Posterior cingulate gyrus (tissue), 11 donors: ENCODE results near the gene GPR39.
"Not testable (repeated sequence)": the region's sequence is repeated elsewhere in the genome, so short reads cannot be mapped to it uniquely, and the experiment has no call there.

Source experiments
- DNase-seq, 10 donors: peaks; one replicate each; pipeline versions ENCODE4 v3.0.0 to v3.0.0-alpha.2; 2020 to 2021; ENCODE audit warnings: mixed read lengths in 3 of 10
- intact Hi-C: fragments of 100-400 bp; cut with DNase I; formaldehyde crosslinking; loops from one replicate; pipeline ENCODE4 v1.15.1; 2023

Gene GPR39

GRCh38 chr2:132416723-132417395 is at the start of gene GPR39:
GPR39 (plus strand) TSS chr2:132416805.
- peak in 1 of 10 donors; percentile 27 for DNase-seq
- intact Hi-C loops = no loop called here

DNA sequence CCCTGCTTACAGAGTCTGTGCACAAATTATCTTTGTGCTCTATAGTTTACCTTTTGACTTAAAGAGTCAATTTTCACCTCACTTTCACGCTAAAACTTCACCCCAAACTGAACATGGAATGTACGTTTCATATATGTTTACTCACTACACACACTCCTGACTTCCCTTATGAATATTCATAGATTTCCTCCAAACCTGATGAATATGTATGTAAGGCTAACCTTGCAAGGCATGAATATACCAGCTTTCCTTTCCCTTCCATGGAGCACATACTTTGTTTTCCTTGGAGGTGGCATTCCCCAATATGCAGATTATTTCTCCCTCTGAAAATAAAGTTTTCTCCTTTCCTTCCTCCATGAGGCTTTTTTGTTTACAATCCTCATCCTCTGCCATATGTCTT is 48.4 kb upstream of the GPR39 start:
- intact Hi-C loops = no loop called here

DNA sequence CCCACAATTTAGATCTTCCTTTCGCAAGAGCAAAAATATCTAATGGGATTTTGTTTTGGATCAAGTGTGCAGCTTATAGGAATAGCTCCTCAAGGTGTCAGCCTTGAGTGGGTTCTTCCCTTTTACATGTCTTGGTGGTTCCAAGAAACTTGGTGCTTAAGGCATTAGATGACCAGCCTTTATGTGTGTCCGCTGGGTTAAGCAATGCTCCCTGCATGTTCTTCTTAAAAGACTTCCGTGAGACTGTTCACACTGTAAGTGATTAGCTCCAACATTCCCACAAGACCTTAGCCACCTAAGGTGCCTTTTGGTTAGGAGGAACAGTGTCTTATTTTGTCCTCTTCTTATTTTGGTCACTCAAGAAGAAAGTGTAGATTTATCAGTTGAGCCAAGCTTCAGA is 44.3 kb upstream of the GPR39 start:
- intact Hi-C loops = no loop called here
- no peak for DNase-seq

More for the DNA sequence above, 48.4 kb upstream of the GPR39 start:
- no peak for DNase-seq

GRCh38 chr2:132373391-132374135 is 43.0 kb upstream of the GPR39 start:
- intact Hi-C loops = no loop called here
- no peak for DNase-seq

GRCh38 chr2:132374151-132374550 is 42.5 kb upstream of the GPR39 start:
- intact Hi-C loops = no loop called here
- no peak for DNase-seq

- DNase-seq = no peak
- intact Hi-C loops = no loop called here
Observed at GRCh38 chr2:132374551-132374950, 42.1 kb upstream of the GPR39 start.

DNA sequence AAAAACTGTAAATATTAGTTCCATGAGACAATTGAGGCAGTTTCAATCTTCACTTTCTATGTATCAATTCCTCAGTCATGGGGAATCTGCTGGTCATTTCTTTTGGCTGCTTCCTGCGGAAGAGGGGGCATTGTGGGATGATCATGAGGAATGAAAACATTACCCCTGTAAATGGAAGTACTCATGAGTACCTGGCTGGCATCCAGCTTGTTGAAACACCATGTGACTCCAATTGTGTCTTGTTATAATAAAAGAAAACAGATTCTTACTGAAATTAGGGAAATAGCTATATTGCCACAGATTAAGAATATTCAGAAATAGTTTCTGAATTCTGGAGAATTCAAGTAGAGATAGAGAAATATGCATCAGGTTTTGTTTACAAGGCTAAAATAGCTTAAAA is 41.6 kb upstream of the GPR39 start:
- no peak for DNase-seq
- intact Hi-C loops = no loop called here

GRCh38 chr2:132381376-132381775 is 35.2 kb upstream of the GPR39 start:
- intact Hi-C loops = no loop called here
- no peak for DNase-seq

DNA sequence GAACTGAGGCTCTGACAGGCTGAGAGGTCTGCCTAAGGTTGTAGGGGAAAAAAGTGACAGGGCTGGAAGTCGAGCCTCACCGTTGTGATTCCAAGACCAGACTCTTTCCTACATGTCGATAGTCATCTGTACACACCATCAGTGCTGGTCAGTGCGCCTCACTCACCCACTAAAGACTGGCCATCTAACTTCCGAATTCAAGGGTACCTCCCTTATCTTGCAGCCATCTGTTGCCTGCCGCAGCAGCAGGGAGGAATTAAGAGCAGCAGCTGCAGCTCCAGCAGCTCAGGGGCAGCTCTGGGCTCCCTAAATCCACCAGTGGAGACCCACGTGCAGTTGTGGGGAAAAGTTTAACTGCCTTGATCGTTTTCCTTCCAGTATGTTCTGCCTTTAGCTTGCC is 32.6 kb upstream of the GPR39 start:
- no peak for DNase-seq
- intact Hi-C loops = no loop called here

DNA sequence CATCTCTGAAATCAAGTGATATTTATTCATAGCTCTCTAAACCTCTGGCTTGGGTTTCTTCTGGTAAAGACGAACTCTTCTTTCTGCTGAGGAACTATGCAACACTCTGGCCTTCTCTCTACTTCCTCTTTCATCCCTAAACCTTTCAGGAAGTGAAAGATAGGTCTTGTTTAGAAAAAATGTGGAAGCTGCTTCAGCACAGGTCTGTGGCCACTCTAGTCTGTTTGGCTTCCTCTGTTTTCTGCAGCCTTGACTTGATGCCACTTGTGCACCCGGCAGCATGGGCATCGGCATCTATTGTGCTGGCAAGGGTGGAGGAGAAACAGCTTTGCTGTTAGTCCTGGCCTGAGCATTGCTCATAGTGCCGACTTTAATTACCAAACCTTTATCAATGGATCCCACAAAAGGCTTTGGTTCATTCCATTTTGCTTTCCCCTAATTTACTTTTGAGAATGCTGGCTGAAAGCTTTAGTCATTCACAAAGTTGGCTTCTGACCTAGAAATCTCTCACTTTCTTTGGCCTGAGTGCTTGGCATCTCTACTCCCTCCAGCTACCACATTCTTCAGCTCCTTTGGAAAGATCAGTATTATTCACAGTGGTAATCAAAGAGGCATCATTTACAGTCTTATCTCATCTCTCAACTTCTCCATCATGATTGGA is 32.0 kb upstream of the GPR39 start:
- intact Hi-C loops = no loop called here
- DNase-seq = peak in 2 of 10 donors; percentile 4 to 16

- intact Hi-C loops = no loop called here
- no peak for DNase-seq
Observed at GRCh38 chr2:132387126-132387525, 29.5 kb upstream of the GPR39 start.

DNA sequence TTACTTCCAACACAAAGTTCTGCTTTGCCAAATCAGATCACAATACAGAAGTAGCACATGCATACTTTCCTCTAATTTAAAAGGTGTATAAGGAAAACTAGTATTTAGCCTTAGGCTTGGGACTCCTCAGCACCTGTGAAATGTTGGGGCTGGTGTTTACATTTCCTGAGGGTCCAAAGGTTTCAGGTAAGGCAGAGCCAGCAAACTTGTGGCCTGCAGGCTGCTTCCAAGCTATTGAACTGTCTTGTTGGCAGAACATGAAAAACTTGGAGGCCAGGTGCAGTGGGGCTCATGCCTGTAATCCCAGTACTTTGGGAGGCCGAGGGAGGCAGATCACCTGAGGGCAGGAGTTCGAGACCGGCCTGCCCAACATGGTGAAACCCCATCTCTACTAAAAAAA is 26.5 kb upstream of the GPR39 start:
- intact Hi-C loops = no loop called here
- DNase-seq = no peak

- intact Hi-C loops = no loop called here
- DNase-seq = no peak
Observed at GRCh38 chr2:132391378-132391777, 25.2 kb upstream of the GPR39 start.

DNA sequence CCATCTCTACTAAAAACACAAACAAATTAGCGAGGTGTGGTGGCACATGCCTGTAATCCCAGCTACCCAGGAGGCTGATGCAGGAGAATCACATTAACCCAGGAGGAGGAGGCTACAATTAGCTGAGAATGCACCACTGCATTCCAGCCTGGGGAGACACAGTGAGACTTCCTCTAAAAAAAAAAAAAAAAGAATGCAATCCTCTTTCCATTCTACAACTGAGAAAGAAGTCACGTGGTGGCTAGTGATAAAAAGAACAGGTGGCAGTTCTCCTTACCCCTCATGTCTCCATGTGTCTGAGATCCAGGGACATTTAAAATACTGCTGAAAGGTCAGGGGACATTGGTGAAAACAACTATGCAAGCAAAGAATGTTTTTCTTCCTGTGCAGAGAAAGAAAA is 24.4 kb upstream of the GPR39 start:
- DNase-seq = no peak
- intact Hi-C loops = no loop called here

DNA sequence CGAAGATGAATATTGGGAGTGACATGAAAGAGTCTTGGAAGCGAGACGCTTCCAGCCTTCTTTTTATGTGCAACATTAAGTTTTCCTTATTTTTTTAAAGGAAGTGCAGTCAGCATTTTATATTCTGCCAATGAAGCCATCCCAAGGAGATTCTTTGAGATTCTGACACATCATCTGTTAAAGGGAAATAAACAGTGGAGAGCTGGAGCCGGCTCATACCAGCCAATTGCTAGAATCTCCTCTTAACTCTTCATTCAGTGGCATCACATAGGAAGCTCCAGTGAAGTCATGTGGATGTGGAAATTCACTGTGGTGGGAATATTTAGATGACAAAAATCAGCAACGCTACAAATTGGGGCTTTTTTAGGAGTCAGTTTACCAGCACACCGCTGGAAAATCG is 23.7 kb upstream of the GPR39 start:
- intact Hi-C loops = no loop called here
- no peak for DNase-seq

- intact Hi-C loops, DNase-seq: not testable (repeated sequence)
Observed at GRCh38 chr2:132397042-132397441, 19.6 kb upstream of the GPR39 start.

DNA sequence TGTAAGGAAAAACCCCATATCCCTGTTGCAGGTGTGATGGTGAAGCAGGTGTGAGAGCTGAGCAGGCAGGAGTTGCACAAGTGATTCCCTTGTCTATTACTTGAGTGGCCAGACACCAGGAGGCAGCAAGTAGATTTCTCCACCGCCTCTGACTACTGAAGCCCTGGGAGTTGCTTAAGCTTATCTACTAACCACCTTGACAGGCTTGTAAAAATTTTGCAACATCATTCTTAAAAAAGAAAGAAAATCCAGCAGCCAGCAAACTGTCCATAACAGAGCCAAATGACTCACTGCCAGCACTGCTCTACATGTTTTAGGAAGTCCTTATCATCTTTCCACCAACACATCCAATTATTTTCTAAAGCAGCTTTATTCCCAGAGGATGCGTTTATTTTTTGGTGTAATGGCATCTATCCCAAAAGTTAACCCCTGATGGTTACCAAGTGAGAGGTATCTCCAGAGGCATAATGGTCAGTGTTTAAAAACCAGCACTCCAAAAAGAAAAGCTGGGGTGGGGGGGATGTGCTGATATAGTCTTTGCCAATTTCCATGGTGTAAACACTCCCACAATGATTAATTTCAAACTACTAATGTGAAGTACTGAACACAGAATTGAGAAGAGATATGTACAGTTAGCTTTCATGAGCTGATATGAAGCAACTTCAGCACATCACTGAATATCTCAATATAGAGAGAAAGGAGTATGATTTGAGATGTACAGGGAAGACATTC is 16.3 kb upstream of the GPR39 start:
- DNase-seq = no peak
- intact Hi-C loops = no loop called here

- no peak for DNase-seq
Observed at GRCh38 chr2:132400901-132401240, 15.7 kb upstream of the GPR39 start.

GRCh38 chr2:132401326-132401725 is 15.3 kb upstream of the GPR39 start:
- intact Hi-C loops = no loop called here
- no peak for DNase-seq

More at GRCh38 chr2:132400901-132401240, 15.7 kb upstream of the GPR39 start:
- intact Hi-C loops = no loop called here

GRCh38 chr2:132403146-132403545 is 13.5 kb upstream of the GPR39 start:
- DNase-seq = no peak
- intact Hi-C loops = no loop called here

- intact Hi-C loops = no loop called here
- no peak for DNase-seq
Observed at GRCh38 chr2:132404056-132404455, 12.5 kb upstream of the GPR39 start.
